HCT116 (cell line): ENCODE data around the gene BTBD2. TPM values are rescaled to one million over a fixed set of nuclear protein-coding genes. Genes with fewer than 3 reads are reported as not detected.

Experiments
- ATAC-seq: fragments of 200-7000 bp; cut with Tn5 transposase; 2 replicates; pipeline ENCODE4 v1.9.1; 2020; ENCODE audit warnings: mild to moderate bottlenecking, moderate library complexity
- BruUV-seq: library from RNA; stranded (reverse); fragments of 400-500 nt; replicated peaks from 2 replicates; lab custom pipeline; 2021; lab: Mats Ljungman, UMichigan
- CTCF ChIA-PET: fragments of 300-600 bp; sonication (Branson Sonifier 250); formaldehyde crosslinking; loops from one replicate; lab custom pipeline; 2021; ENCODE audit warnings: antibody characterized with exemption; lab: Charles Lee
- POLR2A ChIA-PET: fragments of 300-600, 350-600 bp; sonication (Branson Sonifier 250); formaldehyde crosslinking; loops from one replicate; lab custom pipeline; 2021; ENCODE audit warnings: antibody characterized with exemption; lab: Charles Lee
- RAD21 ChIA-PET, 2 experiments: fragments of 300-600 bp; sonication (Branson Sonifier 250); formaldehyde crosslinking; loops; one replicate each; lab custom pipeline; 2023; ENCODE audit warnings: low total read pairs in 2 of 2; ENCODE audit not compliant: uncharacterized antibody in 2 of 2, unreplicated experiment in 2 of 2, low non-redundant PET in 1 of 2; lab: Charles Lee
- DNase-seq: peaks from one replicate; pipeline ENCODE4 v3.0.0-alpha.2; 2010; ENCODE audit warnings: low read depth, low spot score
- H2AFZ ChIP-seq: fragments of 200-600 bp; shearing (Covaris generic), sonication (generic); 2 replicates; pipeline ENCODE4 v1.6.1; 2017; ENCODE audit warnings: low read depth, mixed run types, mixed read lengths, antibody characterized with exemption, low read length; ENCODE audit not compliant: poor library complexity, severe bottlenecking
- H3K27ac ChIP-seq: 2 replicates; pipeline ENCODE4 v1.5.1; 2012; ENCODE audit warnings: low read depth, low read length
- H3K27me3 ChIP-seq: fragments of 200-600 bp; sonication (generic); 2 replicates; pipeline ENCODE4 v1.6.1; 2016; ENCODE audit warnings: mixed run types, low read length, mixed read lengths; ENCODE audit not compliant: insufficient read depth
- H3K36me3 ChIP-seq, 2 experiments: fragments of 200-500 bp in 1 of 2; fragments of 200-600 bp in 1 of 2; sonication (Bioruptor generic) in 1 of 2; sonication (generic) in 1 of 2; 2 replicates each; pipeline versions ENCODE4 v1.5.1 to v1.6.1; 2014 to 2016; ENCODE audit warnings: low read length in 2 of 2, inconsistent platforms in 1 of 2, mixed read lengths in 1 of 2, mixed run types in 1 of 2; ENCODE audit not compliant: insufficient read depth in 2 of 2, control insufficient read depth in 1 of 2
- H3K4me1 ChIP-seq, 2 experiments: fragments of 200-600 bp in 1 of 2; sonication (generic) in 1 of 2; 2 replicates each; pipeline versions ENCODE4 v1.5.1 to v1.6.1; 2012 to 2017; ENCODE audit warnings: low read length in 2 of 2, inconsistent platforms in 1 of 2, mild to moderate bottlenecking in 1 of 2, mixed read lengths in 1 of 2, mixed run types in 1 of 2, moderate library complexity in 1 of 2; ENCODE audit not compliant: insufficient read depth in 2 of 2, control insufficient read depth in 1 of 2
- H3K4me2 ChIP-seq: fragments of 200-600 bp; sonication (generic); 2 replicates; pipeline ENCODE4 v1.6.1; 2017; ENCODE audit warnings: mixed run types, low read length, mixed read lengths
- H3K4me3 ChIP-seq, 2 experiments: fragments of 200-600 bp in 1 of 2; sonication (generic) in 1 of 2; replicated peaks in 1 of 2; 2 replicates each; pipeline ENCODE4 v1.5.1; 2011 to 2016; ENCODE audit warnings: low read length in 2 of 2, control low read depth in 1 of 2, low read depth in 1 of 2, mild to moderate bottlenecking in 1 of 2, mixed read lengths in 1 of 2, mixed run types in 1 of 2
- H3K79me2 ChIP-seq: fragments of 200-600 bp; sonication (generic); 2 replicates; pipeline ENCODE4 v1.6.1; 2017; ENCODE audit warnings: mild to moderate bottlenecking, mixed run types, low read length, moderate library complexity, mixed read lengths; ENCODE audit not compliant: insufficient read depth
- H3K9ac ChIP-seq: fragments of 200-600 bp; sonication (generic); 2 replicates; pipeline ENCODE4 v1.6.1; 2016; ENCODE audit warnings: low read length, mixed read lengths
- H3K9me2 ChIP-seq: fragments of 200-600 bp; sonication (generic), shearing (Covaris generic); 2 replicates; pipeline ENCODE4 v1.6.1; 2017; ENCODE audit warnings: mixed run types, mild to moderate bottlenecking, moderate library complexity; ENCODE audit not compliant: insufficient read depth
- H3K9me3 ChIP-seq, 2 experiments: fragments of 200-500 bp in 1 of 2; fragments of 200-600 bp in 1 of 2; sonication (Bioruptor generic) in 1 of 2; sonication (generic) in 1 of 2; 2 replicates each; pipeline ENCODE4 v1.6.1; 2014 to 2017; ENCODE audit warnings: low read length in 2 of 2, mixed read lengths in 2 of 2, inconsistent platforms in 1 of 2, low read depth in 1 of 2, mild to moderate bottlenecking in 1 of 2, mixed run types in 1 of 2, moderate library complexity in 1 of 2; ENCODE audit not compliant: control insufficient read depth in 1 of 2, insufficient read depth in 1 of 2
- H4K20me1 ChIP-seq: fragments of 200-600 bp; sonication (generic), shearing (Covaris generic); 2 replicates; pipeline ENCODE4 v1.6.1; 2017; ENCODE audit warnings: mixed run types, mild to moderate bottlenecking, moderate library complexity; ENCODE audit not compliant: insufficient read depth
- EZH2phosphoT487 ChIP-seq: fragments of 200-600 bp; IDR thresholded peaks from 2 replicates; pipeline ENCODE4 v1.6.1; 2018; ENCODE audit warnings: antibody characterized with exemption, borderline replicate concordance
- FOSL1 ChIP-seq: IDR thresholded peaks from 2 replicates; pipeline ENCODE4 v1.6.1; 2012; ENCODE audit warnings: low read depth
- SIN3A ChIP-seq: IDR thresholded peaks from 2 replicates; pipeline ENCODE4 v1.6.1; 2012; ENCODE audit warnings: low read depth
- ZFX ChIP-seq: fragments of 450-650 bp; IDR thresholded peaks from 2 replicates; pipeline ENCODE4 v1.6.1; 2017
- intact Hi-C: fragments of 100-400 bp; cut with micrococcal nuclease; formaldehyde crosslinking; loops from 2 replicates; pipeline ENCODE4 v1.10.0; 2022
- total RNA-seq: library from RNA; stranded (reverse); gene quantifications from one replicate; pipeline ENCODE4 v1.2.1, GENCODE V29; 2021; ENCODE audit not compliant: unreplicated experiment
- TF ChIP-seq, protein P1 (sequence below): IDR thresholded peaks from 2 replicates; pipeline ENCODE4 v1.6.1; 2011; ENCODE audit warnings: mild to moderate bottlenecking, low read length, moderate library complexity; ENCODE audit not compliant: insufficient replicate concordance; ENCODE audit errors: extremely low read depth

BTBD2 gene
- total RNA-seq, 1 experiment from 2014 or later, result 112 TPM

DNA sequence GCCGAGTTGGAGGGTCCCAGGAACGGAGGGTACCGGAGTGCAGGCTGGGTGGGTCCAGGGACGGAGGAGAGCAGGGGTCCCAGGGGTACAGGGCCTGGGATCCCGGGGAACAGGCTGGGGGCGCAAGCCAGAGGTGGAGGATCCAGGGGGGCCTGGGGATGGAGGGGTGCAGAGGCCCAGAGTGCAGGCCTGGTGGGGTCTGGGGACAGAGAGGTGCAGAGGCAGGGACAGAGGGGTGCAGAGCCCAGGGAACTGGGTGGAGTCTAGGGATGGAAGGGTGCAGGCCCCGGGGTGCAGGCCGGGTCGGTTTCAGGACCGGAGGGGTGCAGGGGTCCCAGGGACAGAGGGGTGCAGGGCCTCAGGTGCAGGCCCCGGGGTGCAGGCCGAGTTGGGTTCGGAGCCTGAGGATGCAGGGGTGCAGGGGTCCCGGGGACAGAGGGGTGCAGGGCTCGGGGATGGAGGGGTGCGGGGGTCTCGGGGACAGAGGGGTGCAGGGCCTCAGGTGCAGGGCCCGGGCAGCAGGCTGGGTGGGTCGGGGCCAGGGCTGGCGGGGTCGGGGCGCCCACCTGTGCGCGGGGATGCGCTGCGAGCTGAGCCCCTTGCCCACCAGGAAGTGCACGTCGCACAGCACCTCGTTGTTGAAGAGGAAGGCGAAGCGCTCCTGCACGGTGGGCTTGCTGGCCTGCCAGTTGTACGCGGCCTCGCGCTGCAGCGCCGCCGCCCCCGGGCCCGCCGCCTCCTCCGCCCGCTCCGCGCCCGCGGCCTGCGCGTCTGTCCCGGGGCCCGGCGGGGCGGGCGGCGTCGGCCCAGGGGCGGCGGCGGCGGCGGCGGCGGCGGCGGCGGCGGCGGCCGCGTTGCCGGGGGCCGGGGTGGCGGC lies 545 bp downstream of the BTBD2 start:
- H3K4me2 ChIP-seq, result peak overlapping the region; percentile 82
- no peaks in the 10 kb centered on the region for H3K27me3 ChIP-seq
- intact Hi-C loops, result loop anchor here (5.0 kb wide), 1 partner anchor 137 kb away; the partner anchor contains the start of gene AP3D1
- H3K9me3 ChIP-seq, result no peaks in the 10 kb centered on the region
- H3K36me3 ChIP-seq, result no peaks in the 10 kb centered on the region; a peak in 1 of 4 replicates
- H3K4me3 ChIP-seq, result peak overlapping the region; percentile 77 to 79
- peak; percentile 53 for ATAC-seq
- no peaks in the 10 kb centered on the region for H3K9me2 ChIP-seq
- no peak for DNase-seq
- H3K27ac ChIP-seq, result peak overlapping the region; percentile 80; the same call in 1 of the 2 replicates
- POLR2A ChIA-PET, result no interaction called here
- H3K4me1 ChIP-seq, result peaks cover 6 to 22% of the 10 kb centered on the region in 2 experiments; a peak in 3 of 4 replicates
- H3K9ac ChIP-seq, result peak overlapping the region; percentile 82
- peaks cover 38% of the 10 kb centered on the region for H3K79me2 ChIP-seq
- H2AFZ ChIP-seq, result no peak overlapping the region
- RAD21 ChIA-PET, result no interaction called here
- H4K20me1 ChIP-seq, result no peaks in the 10 kb centered on the region
- no TSS peak for BruUV-seq
- CTCF ChIA-PET, result no interaction called here
- TF ChIP-seq, protein P1, sequence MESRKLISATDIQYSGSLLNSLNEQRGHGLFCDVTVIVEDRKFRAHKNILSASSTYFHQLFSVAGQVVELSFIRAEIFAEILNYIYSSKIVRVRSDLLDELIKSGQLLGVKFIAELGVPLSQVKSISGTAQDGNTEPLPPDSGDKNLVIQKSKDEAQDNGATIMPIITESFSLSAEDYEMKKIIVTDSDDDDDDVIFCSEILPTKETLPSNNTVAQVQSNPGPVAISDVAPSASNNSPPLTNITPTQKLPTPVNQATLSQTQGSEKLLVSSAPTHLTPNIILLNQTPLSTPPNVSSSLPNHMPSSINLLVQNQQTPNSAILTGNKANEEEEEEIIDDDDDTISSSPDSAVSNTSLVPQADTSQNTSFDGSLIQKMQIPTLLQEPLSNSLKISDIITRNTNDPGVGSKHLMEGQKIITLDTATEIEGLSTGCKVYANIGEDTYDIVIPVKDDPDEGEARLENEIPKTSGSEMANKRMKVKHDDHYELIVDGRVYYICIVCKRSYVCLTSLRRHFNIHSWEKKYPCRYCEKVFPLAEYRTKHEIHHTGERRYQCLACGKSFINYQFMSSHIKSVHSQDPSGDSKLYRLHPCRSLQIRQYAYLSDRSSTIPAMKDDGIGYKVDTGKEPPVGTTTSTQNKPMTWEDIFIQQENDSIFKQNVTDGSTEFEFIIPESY, result no peak
- TF ChIP-seq FOSL1 (no peak), SIN3A (no peak), ZFX (peak; percentile 58; the same call in 1 of the 2 replicates), EZH2phosphoT487 (no peak)
